Measurements from ENCODE around the gene SLCO3A1.

The SLCO3A1 gene

DNA sequence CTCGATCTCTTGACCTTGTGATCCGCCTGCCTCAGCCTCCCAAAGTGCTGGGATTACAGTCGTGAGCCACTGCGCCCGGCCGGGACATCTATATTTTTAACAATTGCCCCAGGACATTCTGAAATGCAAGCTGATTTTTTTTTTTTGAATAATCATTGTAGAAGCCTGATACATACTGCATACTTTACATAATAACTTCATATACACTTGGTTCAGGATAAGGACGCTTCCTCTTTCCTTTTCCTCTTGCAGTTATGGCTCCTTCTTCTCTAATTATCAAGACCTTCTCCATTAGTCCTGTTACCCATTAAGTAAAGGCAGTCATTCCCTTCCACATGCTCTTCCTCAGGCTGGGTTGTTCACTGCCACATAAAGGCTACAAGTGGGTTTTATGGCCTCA lies 58.3 kb downstream of the SLCO3A1 start:
- DNase-seq (ENCODE audit: low read depth in 2 of 2): no peak

DNA sequence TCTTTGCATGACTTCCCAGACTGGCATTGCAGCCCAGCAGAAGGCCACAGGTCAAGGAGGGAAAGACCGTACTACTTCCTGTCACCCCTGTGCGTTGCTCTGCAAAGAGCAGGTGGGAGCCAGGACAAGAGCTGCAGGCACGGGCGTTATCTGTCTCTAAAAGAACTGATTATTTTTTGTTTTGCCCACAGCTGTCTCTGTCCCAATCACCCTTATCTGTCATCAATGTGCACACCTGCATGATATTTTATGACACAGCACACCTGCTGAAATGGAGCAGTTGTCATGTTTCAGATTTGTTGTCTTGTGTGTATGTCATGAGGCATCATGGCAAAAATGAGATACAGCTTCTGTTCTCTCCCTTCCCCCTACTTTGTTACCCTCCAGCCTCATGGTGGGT lies 58.8 kb downstream of the SLCO3A1 start:
- DNase-seq (ENCODE audit: low read depth in 2 of 2): no peak

DNA sequence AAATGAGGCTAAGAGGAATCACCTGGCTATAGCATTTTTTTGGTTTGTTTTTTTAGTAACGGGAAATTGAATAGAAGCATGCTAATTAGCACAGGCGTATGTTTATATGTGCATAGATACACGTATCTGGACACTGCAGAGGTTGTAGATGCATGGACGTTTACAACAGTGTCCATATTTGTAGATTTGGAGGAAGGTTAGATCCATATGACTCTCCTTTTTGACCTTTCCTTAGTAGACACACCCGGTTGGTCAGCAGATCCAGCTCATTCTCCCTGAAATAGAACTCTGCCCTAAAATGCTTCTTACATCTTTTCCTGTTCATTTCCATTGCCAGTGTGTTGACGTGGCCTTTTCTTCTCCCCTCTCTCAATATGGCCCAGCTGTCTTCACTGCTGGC lies 60.1 kb downstream of the SLCO3A1 start:
- DNase-seq (ENCODE audit: low read depth in 2 of 2): no peak

DNA sequence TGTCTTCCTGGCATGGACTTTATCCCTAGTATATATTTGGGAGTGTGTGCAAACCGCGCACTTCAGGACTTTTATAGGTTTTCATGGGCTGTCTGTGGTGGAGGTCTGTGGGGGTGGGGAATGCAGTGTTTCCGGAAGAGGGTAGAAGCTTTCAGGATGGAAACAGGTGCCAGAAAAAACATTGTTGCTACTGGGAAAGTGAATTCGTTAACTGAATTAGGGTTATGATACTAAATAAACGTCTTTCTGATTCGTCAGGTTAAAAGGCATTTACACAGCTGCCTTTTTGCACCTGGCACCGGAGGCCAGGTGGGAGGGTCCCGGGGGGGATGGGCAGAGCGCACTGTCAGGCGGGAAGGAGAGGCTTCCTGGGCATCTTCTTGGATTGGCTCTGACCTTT lies 62.1 kb downstream of the SLCO3A1 start:
- DNase-seq (ENCODE audit: low read depth in 2 of 2): no peak

DNA sequence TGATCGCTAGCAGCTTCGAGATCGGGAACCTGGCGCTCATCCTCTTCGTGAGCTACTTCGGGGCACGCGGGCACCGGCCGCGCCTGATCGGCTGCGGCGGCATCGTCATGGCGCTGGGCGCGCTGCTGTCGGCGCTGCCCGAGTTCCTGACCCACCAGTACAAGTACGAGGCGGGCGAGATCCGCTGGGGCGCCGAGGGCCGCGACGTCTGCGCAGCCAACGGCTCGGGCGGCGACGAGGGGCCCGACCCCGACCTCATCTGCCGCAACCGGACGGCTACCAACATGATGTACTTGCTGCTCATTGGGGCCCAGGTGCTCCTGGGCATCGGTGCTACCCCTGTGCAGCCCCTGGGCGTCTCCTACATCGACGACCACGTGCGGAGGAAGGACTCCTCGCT lies 62.5 kb downstream of the SLCO3A1 start:
- DNase-seq (ENCODE audit: low read depth in 2 of 2): no peak

DNA sequence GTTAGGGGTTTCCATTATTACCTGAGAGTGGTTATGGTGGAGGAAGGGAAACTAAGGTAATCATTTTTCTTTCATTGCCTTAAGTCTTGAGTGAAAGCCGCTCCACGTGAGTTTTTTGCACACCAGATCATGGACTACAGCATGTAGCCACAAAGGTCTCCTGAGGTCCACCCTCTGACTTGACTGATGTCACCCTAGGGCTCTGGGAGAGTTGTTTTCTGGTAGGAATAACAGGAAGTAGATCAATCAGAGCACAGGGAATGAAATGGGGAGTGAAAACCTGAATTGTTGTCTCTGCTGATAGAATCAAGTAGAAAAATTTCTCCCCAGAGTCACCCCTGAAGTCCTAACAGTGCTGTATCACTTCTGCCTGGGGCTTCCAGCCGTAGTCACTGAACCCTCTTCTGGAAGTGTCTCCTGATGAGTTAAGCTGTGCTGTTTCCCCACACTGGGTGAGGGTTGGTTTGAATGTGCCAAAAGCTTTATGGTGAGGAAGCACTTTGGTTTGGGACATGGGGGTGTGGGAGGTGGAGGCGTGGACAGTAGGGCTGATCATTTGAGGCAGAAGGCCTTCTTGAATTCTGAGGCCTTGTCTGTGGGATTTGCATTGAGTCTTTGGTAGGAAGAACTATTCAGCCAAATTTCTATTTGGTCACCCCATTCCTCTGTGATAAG lies 64.3 kb downstream of the SLCO3A1 start:
- no peak for DNase-seq (ENCODE audit: low read depth in 2 of 2)

DNA sequence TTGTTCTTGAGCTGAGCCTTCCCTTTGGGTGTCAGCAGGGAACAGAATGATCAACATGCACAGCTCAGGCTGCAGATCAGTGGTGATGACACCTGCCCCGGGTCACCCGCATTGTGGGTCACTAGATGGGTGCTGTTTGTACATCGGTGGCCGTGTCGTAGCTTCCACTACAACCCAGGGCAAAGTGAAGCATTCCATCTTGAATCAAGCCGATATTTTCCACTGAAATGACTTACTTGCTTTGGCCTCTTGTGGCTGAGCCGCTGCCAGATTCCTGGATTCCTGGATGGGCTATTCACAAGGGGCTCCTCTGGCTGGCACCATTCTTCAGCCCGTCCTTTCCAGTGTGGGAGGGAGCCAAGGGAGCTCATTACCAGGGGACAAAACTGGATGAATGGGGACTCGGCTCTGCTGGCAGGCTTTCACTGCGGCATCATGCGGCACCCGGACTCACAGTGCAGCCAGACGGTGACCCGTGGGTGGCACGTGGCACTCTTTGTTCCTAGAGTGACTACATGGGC lies 65.6 kb downstream of the SLCO3A1 start:
- no peak for DNase-seq (ENCODE audit: low read depth in 2 of 2)

DNA sequence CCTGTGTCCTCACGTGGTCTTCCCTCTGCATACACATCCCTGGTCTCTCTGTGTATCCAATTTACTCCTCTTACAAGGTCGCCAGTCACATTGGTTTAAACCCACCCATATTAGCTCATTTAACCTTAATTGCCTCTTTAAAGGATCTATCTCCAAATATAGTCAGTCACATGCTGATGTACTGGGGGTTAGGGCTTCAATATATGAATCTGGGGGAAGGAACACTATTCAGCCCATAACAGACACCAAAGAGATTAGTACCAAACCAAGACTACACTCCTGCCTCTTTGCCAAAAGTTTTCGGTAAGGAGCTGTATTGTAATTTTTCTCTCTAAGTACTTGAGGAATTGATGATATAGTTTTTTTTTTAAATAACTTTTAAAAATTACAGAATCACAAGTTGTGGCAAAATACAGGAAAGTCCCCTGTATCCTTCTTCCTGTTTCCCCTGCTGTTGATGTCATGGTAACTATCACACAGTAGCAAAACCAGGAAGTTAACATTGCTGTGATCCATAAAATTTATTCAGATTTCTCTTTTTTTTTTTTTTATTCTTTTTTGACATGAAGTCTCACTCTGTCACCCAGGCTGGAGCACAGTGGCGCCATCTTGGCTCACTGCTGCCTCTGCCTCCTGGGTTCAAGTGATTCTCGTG lies 67.8 kb downstream of the SLCO3A1 start:
- no peak for DNase-seq (ENCODE audit: low read depth in 2 of 2)

DNA sequence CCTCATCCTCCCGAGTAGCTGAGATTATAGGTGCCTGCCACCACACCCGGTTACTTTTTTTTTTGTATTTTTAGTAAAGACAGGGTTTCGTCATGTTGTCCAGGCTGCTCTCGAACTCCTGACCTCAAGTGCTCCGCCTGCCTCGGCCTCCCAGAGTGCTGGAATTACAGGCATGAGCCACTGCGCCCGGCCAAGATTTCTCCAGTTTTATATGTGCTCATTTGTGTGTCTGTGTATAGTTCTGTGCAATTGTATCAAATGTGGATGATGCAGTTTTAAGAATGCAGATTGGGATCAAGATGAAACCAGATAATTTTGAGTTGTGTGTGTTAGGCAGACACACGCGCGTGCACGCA lies 68.3 kb downstream of the SLCO3A1 start:
- no peak for DNase-seq (ENCODE audit: low read depth in 2 of 2)

DNA sequence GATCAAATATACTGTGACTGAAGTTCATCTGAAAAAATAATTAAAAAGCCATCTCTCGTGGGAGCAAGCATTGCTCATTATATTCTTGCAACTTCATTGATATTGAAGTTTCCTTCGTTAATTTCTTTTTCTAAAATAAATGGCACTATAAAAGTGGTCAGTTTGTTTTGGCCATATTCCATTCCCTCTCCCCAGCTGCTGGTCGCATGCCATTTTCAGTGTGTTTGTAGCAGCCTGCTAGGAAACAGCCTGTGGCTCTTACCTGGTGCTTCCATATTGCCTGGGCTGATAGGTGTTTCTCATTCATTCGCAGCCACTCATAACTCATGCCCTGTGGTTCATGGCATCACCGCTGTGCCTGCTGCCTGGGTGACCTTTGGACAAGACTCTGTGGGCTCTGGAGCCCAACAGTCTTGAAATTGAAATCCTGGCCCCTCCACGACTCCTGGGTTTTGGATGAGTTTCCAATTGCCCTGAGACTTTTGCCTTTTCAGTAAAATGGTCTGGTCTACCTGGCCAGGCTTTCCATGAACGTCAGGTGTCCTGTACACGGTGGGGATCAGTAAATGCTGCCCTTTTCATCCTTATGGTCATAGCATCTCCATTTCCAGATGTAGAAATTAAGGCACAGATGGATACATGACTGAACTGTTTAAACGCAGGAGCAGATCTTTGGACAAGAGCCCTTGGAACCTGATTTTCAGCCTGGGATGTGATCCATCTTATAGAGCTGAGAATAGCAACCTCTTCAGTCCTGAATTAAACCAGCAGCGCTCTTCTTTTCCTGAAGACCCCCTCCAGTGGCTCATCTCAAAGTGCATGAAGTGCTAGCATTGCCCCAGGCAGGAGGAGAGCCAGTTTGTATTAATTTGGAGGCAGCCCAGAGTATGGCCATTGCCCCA lies 69.4 kb downstream of the SLCO3A1 start:
- DNase-seq (ENCODE audit: low read depth in 2 of 2): no peak

DNA sequence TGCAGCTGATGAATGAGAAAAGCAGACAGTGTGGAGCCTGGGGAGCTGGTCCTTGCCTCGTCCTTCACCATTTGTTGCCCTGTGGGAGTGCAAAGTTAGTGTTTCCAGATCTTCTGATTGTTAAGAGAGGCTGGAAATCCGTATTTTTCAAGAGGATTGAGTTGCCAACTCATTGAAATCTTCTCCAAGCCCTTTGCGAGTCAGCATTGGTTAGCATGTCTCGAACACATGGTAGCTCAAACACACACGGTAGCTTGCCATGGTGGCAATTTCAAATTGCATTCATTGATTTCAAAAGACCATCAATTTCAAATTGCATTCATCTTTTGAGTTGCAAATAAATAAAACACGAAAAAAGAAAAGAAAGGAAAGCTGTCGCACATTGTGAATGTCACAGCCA lies 70.7 kb downstream of the SLCO3A1 start:
- no peak for DNase-seq (ENCODE audit: low read depth in 2 of 2)

DNA sequence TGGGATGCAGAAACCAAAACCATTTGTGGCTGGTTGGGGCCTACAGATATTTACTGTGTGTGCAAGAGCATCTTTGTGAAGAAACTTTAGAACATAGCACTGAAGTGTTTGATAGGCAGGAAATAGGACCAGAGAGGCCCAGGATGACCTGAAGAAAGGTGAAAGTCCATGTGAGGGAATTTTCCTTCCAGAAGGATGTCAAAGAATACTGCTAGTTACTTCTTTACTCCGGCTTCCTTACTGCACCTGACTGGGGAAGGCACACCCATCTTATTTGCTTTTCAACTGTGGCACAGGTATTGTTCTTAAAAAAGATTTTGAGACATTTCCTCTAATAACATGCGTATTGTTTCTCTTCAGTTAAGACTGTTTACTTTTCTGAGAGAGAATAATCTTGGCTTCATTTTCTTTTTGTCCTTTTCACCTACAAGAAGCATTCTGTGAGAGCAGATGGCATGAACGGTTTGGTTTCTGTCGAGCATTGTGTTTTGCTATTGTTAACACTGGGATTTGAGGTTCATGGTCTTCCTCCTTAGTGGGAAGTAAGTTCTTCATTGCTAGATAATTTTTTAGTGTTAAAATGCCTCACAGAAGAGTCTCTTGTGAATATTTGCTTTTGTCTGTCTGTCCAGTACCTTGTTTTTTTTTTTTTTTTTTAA lies 71.5 kb downstream of the SLCO3A1 start:
- no peak for DNase-seq (ENCODE audit: low read depth in 2 of 2)

DNA sequence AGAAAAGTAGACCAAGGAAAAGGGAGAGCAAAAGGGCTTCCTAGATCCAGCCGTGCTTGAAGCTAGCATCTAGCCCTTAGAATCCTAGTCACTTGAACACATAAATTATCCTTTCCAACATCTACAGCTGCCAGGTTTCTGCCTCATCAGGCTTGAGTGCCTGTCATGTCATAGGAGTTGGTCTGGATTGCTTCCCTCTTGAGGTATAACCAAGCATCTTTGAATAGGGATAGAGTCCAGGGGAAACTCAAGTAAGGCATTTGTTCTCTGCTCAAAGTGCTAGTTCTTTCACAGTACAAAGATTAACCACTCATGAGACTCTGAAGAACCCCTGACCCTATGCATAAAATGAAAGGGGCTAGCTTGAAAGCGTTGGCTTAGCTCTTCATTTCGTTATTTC lies 72.3 kb downstream of the SLCO3A1 start:
- DNase-seq (ENCODE audit: low read depth in 2 of 2): no peak

DNA sequence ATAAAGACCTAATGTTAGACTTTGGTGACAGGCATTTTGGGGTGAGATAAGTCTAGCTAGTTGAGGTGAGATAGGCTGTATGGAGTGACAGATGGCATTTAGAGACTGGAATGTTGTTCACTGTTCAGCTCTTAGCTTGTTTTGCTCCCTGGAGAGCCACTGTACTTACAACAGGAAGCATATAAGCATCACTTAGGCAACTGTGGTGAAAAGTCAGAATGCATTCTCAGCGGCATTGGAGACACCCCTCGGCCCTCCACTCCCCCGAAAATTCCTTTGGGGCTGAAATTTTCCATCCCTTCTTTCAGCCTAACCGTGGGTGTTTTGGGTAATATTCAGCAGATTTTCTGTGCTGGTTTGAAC lies 73.4 kb downstream of the SLCO3A1 start:
- no peak for DNase-seq (ENCODE audit: low read depth in 2 of 2)

DNA sequence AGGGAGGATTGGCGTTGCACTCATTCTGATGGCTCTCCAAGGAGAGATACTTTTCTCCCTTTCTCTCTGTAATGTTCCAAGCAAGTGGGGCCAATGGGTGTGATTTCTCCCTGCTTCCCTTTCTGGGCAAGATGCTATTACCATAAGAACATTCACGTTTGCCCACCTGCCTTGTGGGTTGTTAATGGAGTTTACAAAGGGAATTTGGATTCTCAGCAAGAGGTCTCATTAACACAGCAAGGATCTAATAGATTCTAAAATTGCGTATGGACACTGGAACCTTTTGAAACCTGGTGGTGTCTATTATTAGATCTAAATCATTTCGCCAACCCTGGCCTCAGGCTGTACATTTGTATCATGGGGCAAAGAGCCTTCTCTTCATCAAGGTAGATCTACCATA lies 74.1 kb downstream of the SLCO3A1 start:
- DNase-seq (ENCODE audit: low read depth in 2 of 2): no peak

DNA sequence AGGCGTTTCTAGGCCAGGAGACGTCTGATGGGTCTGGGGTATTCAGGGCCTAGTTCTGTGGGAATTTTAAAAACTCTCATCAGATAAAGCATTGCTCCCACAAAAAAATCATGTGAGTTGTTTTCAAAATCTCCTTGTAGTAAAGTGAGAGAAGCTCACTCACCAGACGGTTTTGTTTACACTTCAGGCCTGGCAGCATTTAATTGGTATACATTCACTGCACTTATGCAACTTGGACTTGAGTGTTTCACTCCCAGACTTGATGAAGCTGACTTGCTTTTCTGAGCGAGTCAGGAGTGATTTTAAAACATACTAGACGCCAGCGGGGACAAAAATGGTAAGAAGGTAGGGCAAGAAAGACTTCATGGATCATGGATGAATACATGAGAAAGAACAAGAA lies 75.2 kb downstream of the SLCO3A1 start:
- no peak for DNase-seq (ENCODE audit: low read depth in 2 of 2)

DNA sequence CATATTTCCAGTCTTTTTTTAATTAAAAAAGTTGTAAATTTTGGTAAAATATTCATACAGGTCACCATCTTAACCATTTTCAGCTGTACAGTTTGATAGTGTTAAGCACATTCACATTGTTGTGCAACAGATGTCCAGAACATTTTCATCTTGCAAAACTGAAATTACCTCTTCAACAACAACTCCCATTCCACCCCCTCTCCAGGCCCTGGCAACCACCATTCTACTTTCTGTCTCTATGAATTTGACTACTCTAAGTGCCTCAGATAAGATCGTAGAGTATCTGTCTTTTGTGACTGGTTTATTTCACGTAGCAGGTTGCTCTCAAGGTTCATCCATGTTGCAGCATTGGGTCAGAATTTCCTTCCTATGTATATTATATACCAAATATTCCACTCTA lies 76.0 kb downstream of the SLCO3A1 start:
- DNase-seq (ENCODE audit: low read depth in 2 of 2): no peak

DNA sequence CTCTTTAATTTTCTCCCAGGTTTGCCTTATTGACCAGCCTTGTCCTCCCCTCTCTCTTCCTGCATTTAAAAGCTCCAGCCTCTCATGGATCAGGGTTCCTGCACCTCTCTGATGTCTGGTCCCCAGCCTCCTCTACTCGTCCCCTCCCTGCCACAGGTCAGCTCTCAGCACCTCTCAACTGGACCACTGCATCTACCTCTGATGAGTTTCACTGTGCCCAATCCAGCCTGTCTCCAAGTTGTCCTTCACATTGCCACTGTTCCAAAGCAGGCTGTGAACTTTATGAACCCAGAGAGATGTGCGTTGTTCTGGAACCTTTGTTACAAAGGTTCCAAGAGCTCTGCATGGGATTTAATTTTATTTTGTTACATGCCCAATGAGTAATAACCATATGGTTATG lies 76.6 kb downstream of the SLCO3A1 start:
- DNase-seq (ENCODE audit: low read depth in 2 of 2): no peak

DNA sequence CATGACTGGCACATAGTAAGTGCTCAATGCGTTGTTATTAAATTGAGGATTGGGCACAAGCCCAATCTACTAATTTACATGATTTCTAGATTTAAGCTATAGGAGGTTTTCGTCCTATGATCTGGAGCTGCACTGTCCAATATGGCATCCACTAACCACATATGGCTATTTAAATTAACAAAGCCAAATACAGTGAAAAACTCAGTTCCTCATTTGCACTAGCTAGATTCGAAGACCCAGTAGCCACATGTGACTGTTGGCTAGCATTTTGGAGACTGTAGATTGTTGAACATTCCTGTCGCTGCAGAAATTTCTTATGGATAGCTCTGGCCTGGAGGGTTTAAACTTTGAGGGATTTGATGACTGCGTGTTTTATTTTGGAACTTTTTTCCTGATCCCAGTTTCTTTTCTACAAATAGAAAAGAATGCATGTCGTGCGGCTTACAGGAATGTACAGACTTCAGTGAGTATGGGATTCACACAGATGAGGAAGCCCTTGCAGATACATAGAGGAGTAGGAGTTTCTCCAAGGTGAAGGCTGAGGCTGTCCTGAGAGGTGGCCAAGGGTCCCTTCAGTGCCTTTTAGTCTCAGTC lies 82.8 kb downstream of the SLCO3A1 start:
- DNase-seq (ENCODE audit: low read depth in 2 of 2): no peak

DNA sequence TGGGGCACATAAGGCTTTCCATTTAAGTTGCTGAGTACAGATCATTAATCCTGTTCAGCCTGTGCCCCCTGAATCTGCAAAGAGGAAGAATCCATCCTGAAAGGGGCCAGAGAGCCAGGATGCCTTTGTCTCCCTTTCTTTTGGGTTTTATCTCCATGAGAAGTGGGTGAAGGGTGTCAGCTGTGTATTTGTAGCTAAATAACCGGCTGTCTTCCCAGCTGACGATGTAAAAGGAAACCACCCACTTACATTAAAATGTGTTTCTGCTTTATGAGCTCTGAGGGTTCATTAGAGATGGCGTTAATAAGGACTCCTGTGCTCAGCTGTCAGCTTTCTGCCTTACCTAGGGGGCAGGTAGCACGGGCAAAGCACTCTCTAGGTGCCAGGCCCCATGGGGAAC lies 83.4 kb downstream of the SLCO3A1 start:
- DNase-seq (ENCODE audit: low read depth in 2 of 2): no peak

DNA sequence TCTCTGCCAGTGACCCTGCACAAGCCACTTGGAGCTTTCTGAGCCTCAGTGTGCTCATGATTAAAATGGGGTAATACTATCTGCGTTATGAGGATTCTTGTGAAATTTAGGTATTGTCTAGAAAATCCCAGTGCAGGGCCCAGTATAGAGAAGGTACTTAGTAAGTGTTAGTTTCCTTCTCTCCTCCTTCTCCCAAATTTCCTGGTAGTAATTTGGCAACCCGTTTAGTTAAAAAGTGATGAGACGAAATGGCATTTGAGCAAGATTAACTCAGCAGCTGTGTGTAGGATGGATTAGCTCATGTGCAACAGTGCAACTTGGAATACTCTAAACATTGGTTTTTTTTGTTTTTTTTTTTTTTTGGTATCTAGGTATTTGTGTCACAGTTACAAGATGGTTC lies 84.6 kb downstream of the SLCO3A1 start:
- DNase-seq (ENCODE audit: low read depth in 2 of 2): no peak

DNA sequence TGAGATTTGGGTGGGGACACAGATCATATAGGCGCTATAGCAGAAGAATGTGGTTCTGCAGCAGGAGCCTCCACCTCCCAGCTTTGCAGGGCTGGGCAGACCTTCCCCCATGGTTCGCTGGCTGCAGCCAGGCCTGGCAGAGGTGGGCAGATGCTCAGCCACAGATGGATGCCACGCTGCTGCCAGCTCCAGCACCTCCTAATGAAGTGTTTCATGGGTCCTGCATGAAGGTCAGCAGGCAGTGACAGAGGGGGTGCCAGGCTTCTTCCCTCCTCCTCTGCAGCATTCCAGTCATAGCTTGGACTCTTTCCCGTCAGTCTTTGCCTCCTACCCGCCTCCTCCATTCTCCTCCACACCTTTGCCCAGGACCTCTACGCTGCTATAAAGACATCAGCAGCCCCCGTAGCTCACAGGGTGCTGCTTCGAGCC lies 85.9 kb downstream of the SLCO3A1 start:
- no peak for DNase-seq (ENCODE audit: low read depth in 2 of 2)

Data from stimulated activated CD8-positive, alpha-beta memory T cell treated with anti-CD3 and anti-CD28 coated beads, Interleukin-2, amount 100 ng/mL, for 1 hour (primary cell).